SJSA1 (cell line): ENCODE measurements around the gene KRAS. TPM values are rescaled to one million over a fixed set of nuclear protein-coding genes. Genes with fewer than 3 reads are reported as not detected.

ENCODE experiments used
- DNase-seq, 2 experiments: peaks; one replicate each; pipeline ENCODE4 v3.0.0-alpha.2; 2015 to 2020; ENCODE audit warnings: low spot score in 2 of 2, low read depth in 1 of 2
- H3K27ac ChIP-seq: fragments of 250-450 bp; sonication (Bioruptor Pico); 2 replicates; pipeline ENCODE4 v1.5.1; 2020; ENCODE audit warnings: mild to moderate bottlenecking, moderate library complexity
- H3K27me3 ChIP-seq: fragments of 250-450 bp; sonication (Bioruptor Pico); replicated peaks from 2 replicates; pipeline ENCODE4 v1.5.1; 2020; ENCODE audit warnings: mild to moderate bottlenecking, moderate library complexity
- H3K36me3 ChIP-seq: fragments of 250-450 bp; sonication (Bioruptor Pico); 2 replicates; pipeline ENCODE4 v1.5.1; 2020; ENCODE audit warnings: mild to moderate bottlenecking
- H3K4me1 ChIP-seq: fragments of 250-450 bp; sonication (Bioruptor Pico); replicated peaks from 2 replicates; pipeline ENCODE4 v1.6.1; 2021; ENCODE audit warnings: mild to moderate bottlenecking
- H3K4me3 ChIP-seq: fragments of 250-450 bp; sonication (Bioruptor Pico); 2 replicates; pipeline ENCODE4 v1.5.1; 2020; ENCODE audit warnings: mild to moderate bottlenecking
- H3K9me3 ChIP-seq: fragments of 250-450 bp; sonication (Bioruptor Pico); replicated peaks from 2 replicates; pipeline ENCODE4 v1.5.1; 2020; ENCODE audit warnings: mild to moderate bottlenecking
- total RNA-seq: library from RNA; depleted of rRNA; stranded (reverse); fragments of >200 nt; shearing (Covaris generic); gene quantifications from 2 replicates; pipeline ENCODE4 v1.2.3, GENCODE V29; 2014; rRNA removed

The KRAS gene
- total RNA-seq, 1 experiment from 2014 or later, result 18.7 TPM

GRCh38 chr12:25155022-25155576 lies 95.6 kb downstream of the KRAS start:
- Histone ChIP-seq H3K27me3 (no peaks in the 10 kb centered on the region), H3K36me3 (no peaks in the 10 kb centered on the region)
- DNase-seq, result peak in 1 of 2 experiments; percentile 63

More at GRCh38 chr12:25155022-25155576, 95.6 kb downstream of the KRAS start:
- H3K27ac ChIP-seq, result peak overlapping the region; percentile 14
- H3K4me3 ChIP-seq, result no peak overlapping the region
- no peaks in the 10 kb centered on the region for H3K9me3 ChIP-seq
- H3K4me1 ChIP-seq, result peaks cover 35% of the 10 kb centered on the region

Other genes with a start within 250 kb of the KRAS start
- 0.88 and 1.2 TPM in 2 replicates for gene DNAI7, start 55.8 kb downstream of the KRAS start, total RNA-seq
- gene ETFRF1, start 55.7 kb downstream of the KRAS start, total RNA-seq, result 33.2 and 45.8 TPM in 2 replicates